ENCODE results near the gene ERGIC1. TPM values are rescaled to one million over a fixed set of nuclear protein-coding genes. Genes with fewer than 3 reads are reported as not detected.

The ERGIC1 gene
- polyA plus RNA-seq, 1 donor from 2014 or later: 59.1 TPM

GRCh38 chr5:172790496-172790889 lies 43.6 kb upstream of the ERGIC1 start:
- H3K79me2 ChIP-seq (replicated peaks; ENCODE audit: insufficient read depth, low read length): no peaks in the 10 kb centered on the region

GRCh38 chr5:172791286-172791685 lies 42.8 kb upstream of the ERGIC1 start:
- no peaks in the 10 kb centered on the region for H3K27me3 ChIP-seq (ENCODE audit: insufficient read depth, low read depth, low read length)
- TF ChIP-seq MXI1 (conservative IDR thresholded peaks at IDR 0.05; ENCODE audit: poor library complexity, severe bottlenecking) (no peak), TAF1 (IDR thresholded peaks at IDR 0.05; ENCODE audit: low read depth) (no peak), POLR2AphosphoS5 (IDR thresholded peaks at IDR 0.05) (no peak), SMC3 (conservative IDR thresholded peaks at IDR 0.05; ENCODE audit: poor library complexity) (no peak), REST (IDR thresholded peaks at IDR 0.05; ENCODE audit: borderline replicate concordance) (no peak), CTCF (IDR thresholded peaks at IDR 0.05; ENCODE audit: poor library complexity, severe bottlenecking) (no peak), RAD21 (conservative IDR thresholded peaks at IDR 0.05) (no peak), EZH2 (IDR thresholded peaks at IDR 0.05; ENCODE audit: borderline replicate concordance, insufficient read depth, low read length, poor library complexity, severe bottlenecking) (no peak)

More at GRCh38 chr5:172790496-172790889, 43.6 kb upstream of the ERGIC1 start:
- TF ChIP-seq TAF1 (IDR thresholded peaks at IDR 0.05; ENCODE audit: low read depth) (no peak), RAD21 (conservative IDR thresholded peaks at IDR 0.05) (no peak), CTCF (IDR thresholded peaks at IDR 0.05; ENCODE audit: poor library complexity, severe bottlenecking) (no peak), POLR2AphosphoS5 (IDR thresholded peaks at IDR 0.05) (no peak), EZH2 (IDR thresholded peaks at IDR 0.05; ENCODE audit: borderline replicate concordance, insufficient read depth, low read length, poor library complexity, severe bottlenecking) (no peak), EP300 (conservative IDR thresholded peaks at IDR 0.05; ENCODE audit: poor library complexity, severe bottlenecking) (no peak), REST (IDR thresholded peaks at IDR 0.05; ENCODE audit: borderline replicate concordance) (no peak)
- Histone ChIP-seq H3K9ac (ENCODE audit: low read length) (no peak overlapping the region), H3K4me2 (ENCODE audit: low read length) (no peak overlapping the region), H4K20me1 (ENCODE audit: insufficient read depth) (no peaks in the 10 kb centered on the region), H2AFZ (ENCODE audit: low read depth, low read length) (no peak overlapping the region), H3K9me3 (ENCODE audit: low read length) (no peaks in the 10 kb centered on the region), H3K27me3 (ENCODE audit: insufficient read depth, low read depth, low read length) (no peaks in the 10 kb centered on the region), H3K27ac (ENCODE audit: low read length) (no peak overlapping the region), H3K4me3 (ENCODE audit: low read length) (no peak overlapping the region), H3K36me3 (ENCODE audit: insufficient read depth, low read length) (no peaks in the 10 kb centered on the region), H3F3A (ENCODE audit: insufficient read depth, low read length, poor library complexity, severe bottlenecking) (no peaks in the 10 kb centered on the region), H3K9me2 (ENCODE audit: insufficient read depth, low read length) (no peaks in the 10 kb centered on the region)

More at GRCh38 chr5:172791286-172791685, 42.8 kb upstream of the ERGIC1 start:
- no peaks in the 10 kb centered on the region for H4K20me1 ChIP-seq (ENCODE audit: insufficient read depth)
- no peaks in the 10 kb centered on the region for H3K9me3 ChIP-seq (ENCODE audit: low read length)
- no peaks in the 10 kb centered on the region for H3K36me3 ChIP-seq (ENCODE audit: insufficient read depth, low read length)
- no peaks in the 10 kb centered on the region for H3K9me2 ChIP-seq (ENCODE audit: insufficient read depth, low read length)
- no peak overlapping the region for H3K27ac ChIP-seq (ENCODE audit: low read length)
- H3K4me3 ChIP-seq (ENCODE audit: low read length): no peak overlapping the region
- H3K9ac ChIP-seq (ENCODE audit: low read length): no peak overlapping the region
- H3K79me2 ChIP-seq (replicated peaks; ENCODE audit: insufficient read depth, low read length): no peaks in the 10 kb centered on the region
- no peak overlapping the region for H2AFZ ChIP-seq (ENCODE audit: low read depth, low read length)
- H3K4me2 ChIP-seq (ENCODE audit: low read length): no peak overlapping the region
- H3F3A ChIP-seq (ENCODE audit: insufficient read depth, low read length, poor library complexity, severe bottlenecking): no peaks in the 10 kb centered on the region
